Measurements from ENCODE around the gene SLC39A1. TPM values are rescaled to one million over a fixed set of nuclear protein-coding genes. Genes with fewer than 3 reads are reported as not detected.

Gene SLC39A1
- total and polyA plus RNA-seq, 9 of the 15 experiments (the other 6 are each of a cell fraction or from before 2014, with no cell fraction given) = 9.9 to 81.1 (median 62.7) TPM

DNA sequence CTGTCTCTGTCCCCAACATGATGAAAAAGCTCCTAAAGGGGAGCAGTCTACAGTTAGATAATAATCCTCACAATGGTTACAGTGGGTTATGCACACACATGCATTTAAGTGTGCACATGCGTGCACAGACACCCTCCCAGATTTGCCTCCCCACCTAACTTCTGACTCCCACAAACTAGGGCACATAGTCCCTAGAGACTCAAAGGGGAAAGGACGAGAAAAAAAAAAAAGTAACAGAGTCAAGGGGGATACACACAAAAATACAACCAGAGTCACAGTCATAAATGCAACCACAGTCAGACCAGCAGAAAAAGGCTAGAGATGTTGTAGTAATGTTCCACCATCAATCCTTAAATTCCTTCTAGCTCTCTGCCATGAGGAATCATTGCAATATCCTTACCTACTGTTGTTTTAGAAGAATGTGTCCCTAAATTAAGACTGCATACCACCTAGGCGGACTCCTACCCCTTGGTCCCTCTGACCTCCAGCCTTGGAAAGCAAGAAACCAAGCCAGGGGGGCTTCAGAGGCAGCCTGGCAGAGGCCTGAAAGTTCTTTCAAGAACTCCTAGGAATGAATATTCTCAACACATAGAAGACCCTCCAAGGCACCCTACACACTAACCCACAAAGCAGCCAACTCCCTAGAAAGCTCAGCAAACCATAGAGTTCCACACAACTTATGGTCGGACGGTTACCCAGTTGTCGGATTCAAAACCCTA, 6.2 kb downstream of the SLC39A1 start:
- Histone ChIP-seq H3K4me1 (replicated peaks in 1 of 2; ENCODE audit: control insufficient read depth in 2 of 2, insufficient read depth in 2 of 2, low read length in 2 of 2) (peaks cover 21 to 32% of the 10 kb centered on the region in 2 experiments), H3K4me3 (peak overlapping the region; percentile 94), H3K36me3 (ENCODE audit: control insufficient read depth, insufficient read depth, low read length) (peaks cover 49% of the 10 kb centered on the region), H2AFZ (ENCODE audit: low read depth, low read length) (peak overlapping the region; percentile 92; the same call in 1 of the 2 replicates), H3K27ac (ENCODE audit: extremely low read depth, low read depth, low read length) (peak overlapping the region; percentile 83; the same call in 2 of the 3 replicates), H3K79me2 (ENCODE audit: control insufficient read depth, insufficient read depth, low read length) (peaks cover 49% of the 10 kb centered on the region), H3K9me3 (replicated peaks; ENCODE audit: control insufficient read depth, insufficient read depth, low read depth, low read length) (no peaks in the 10 kb centered on the region), H3K9ac (ENCODE audit: insufficient read depth in 1 of 2, low read depth in 2 of 2, low read length in 2 of 2) (peak overlapping the region; percentile 83 to 94; a peak in 3 of 4 replicates), H3K9me1 (ENCODE audit: control insufficient read depth, insufficient read depth, low read length) (no peaks in the 10 kb centered on the region), H4K20me1 (replicated peaks; ENCODE audit: control insufficient read depth, insufficient read depth, low read length) (peaks cover 9% of the 10 kb centered on the region; the same call in 1 of the 2 replicates), H3K4me2 (ENCODE audit: insufficient read depth, low read length) (peak overlapping the region; percentile 90), H3K27me3 (ENCODE audit: control insufficient read depth in 2 of 2, insufficient read depth in 2 of 2, low read length in 2 of 2) (no peaks in the 10 kb centered on the region)
- intact Hi-C loops (cut with micrococcal nuclease) (no loop called here), in situ Hi-C loops (cut with MboI) (no loop called here)
- FAIRE-seq (peak; percentile 11), ATAC-seq (no peak), DNase-seq (ENCODE audit: extremely low read depth in 1 of 4, low spot score in 3 of 4) (no peak)
- ChIA-PET CTCF (ENCODE audit: low intra/inter-chr PET ratio) (no interaction called here), POLR2A (interaction anchor here (0.7 to 4.9 kb wide), 8 partner anchors 9 to 34 kb away, joined by 3 to 39 read pairs (median 5); partner anchors contain the start of genes CREB3L4, DENND4B, JTB and RPS27)
- BruUV-seq (replicated peaks) = no TSS peak
- WGBS (ENCODE audit: insufficient coverage, low coverage, missing lambda C conversion rate) = 11% methylated on average over 6 of the region's 6 CpGs
- TF ChIP-seq NR4A1 (CRISPR knock-in tag; IDR thresholded peaks at IDR 0.05) = no peak
- no peak for TF ChIP-seq NR4A1 (tag; IDR thresholded peaks at IDR 0.05)
- TF ChIP-seq KAT7 (CRISPR knock-in tag; IDR thresholded peaks at IDR 0.05; ENCODE audit: borderline replicate concordance) = 0 out of 2 replicates have a peak, but pooled peaks have one; percentile 10
- no peak for TF ChIP-seq ZC3H8 (IDR thresholded peaks at IDR 0.05)
- TF ChIP-seq, protein P1, sequence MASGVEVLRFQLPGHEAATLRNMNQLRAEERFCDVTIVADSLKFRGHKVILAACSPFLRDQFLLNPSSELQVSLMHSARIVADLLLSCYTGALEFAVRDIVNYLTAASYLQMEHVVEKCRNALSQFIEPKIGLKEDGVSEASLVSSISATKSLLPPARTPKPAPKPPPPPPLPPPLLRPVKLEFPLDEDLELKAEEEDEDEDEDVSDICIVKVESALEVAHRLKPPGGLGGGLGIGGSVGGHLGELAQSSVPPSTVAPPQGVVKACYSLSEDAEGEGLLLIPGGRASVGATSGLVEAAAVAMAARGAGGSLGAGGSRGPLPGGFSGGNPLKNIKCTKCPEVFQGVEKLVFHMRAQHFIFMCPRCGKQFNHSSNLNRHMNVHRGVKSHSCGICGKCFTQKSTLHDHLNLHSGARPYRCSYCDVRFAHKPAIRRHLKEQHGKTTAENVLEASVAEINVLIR (CRISPR knock-in tag; IDR thresholded peaks at IDR 0.05) = no peak
- TF ChIP-seq ARNT (IDR thresholded peaks at IDR 0.05) = no peak
- no peak for TF ChIP-seq ZNF41 (CRISPR knock-in tag; conservative IDR thresholded peaks at IDR 0.05)
- TF ChIP-seq ETV6 (IDR thresholded peaks at IDR 0.05; ENCODE audit: borderline replicate concordance in 1 of 2, low read depth in 2 of 2, low read length in 1 of 2) = no peak
- TF ChIP-seq ETV6 (CRISPR knock-in tag; IDR thresholded peaks at IDR 0.05; ENCODE audit: borderline replicate concordance) = no peak
- TF ChIP-seq ZFP36 (IDR thresholded peaks at IDR 0.05; ENCODE audit: low read depth, low read length, partially characterized antibody) = no peak
- TF ChIP-seq SRSF7 (optimal IDR thresholded peaks at IDR 0.05; ENCODE audit: low read depth, low read length) = no peak
- TF ChIP-seq, protein P2, sequence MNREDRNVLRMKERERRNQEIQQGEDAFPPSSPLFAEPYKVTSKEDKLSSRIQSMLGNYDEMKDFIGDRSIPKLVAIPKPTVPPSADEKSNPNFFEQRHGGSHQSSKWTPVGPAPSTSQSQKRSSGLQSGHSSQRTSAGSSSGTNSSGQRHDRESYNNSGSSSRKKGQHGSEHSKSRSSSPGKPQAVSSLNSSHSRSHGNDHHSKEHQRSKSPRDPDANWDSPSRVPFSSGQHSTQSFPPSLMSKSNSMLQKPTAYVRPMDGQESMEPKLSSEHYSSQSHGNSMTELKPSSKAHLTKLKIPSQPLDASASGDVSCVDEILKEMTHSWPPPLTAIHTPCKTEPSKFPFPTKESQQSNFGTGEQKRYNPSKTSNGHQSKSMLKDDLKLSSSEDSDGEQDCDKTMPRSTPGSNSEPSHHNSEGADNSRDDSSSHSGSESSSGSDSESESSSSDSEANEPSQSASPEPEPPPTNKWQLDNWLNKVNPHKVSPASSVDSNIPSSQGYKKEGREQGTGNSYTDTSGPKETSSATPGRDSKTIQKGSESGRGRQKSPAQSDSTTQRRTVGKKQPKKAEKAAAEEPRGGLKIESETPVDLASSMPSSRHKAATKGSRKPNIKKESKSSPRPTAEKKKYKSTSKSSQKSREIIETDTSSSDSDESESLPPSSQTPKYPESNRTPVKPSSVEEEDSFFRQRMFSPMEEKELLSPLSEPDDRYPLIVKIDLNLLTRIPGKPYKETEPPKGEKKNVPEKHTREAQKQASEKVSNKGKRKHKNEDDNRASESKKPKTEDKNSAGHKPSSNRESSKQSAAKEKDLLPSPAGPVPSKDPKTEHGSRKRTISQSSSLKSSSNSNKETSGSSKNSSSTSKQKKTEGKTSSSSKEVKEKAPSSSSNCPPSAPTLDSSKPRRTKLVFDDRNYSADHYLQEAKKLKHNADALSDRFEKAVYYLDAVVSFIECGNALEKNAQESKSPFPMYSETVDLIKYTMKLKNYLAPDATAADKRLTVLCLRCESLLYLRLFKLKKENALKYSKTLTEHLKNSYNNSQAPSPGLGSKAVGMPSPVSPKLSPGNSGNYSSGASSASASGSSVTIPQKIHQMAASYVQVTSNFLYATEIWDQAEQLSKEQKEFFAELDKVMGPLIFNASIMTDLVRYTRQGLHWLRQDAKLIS (CRISPR knock-in tag; IDR thresholded peaks at IDR 0.05) = 0 out of 2 replicates have a peak, but pooled peaks have one; percentile 1
- TF ChIP-seq, protein P3, sequence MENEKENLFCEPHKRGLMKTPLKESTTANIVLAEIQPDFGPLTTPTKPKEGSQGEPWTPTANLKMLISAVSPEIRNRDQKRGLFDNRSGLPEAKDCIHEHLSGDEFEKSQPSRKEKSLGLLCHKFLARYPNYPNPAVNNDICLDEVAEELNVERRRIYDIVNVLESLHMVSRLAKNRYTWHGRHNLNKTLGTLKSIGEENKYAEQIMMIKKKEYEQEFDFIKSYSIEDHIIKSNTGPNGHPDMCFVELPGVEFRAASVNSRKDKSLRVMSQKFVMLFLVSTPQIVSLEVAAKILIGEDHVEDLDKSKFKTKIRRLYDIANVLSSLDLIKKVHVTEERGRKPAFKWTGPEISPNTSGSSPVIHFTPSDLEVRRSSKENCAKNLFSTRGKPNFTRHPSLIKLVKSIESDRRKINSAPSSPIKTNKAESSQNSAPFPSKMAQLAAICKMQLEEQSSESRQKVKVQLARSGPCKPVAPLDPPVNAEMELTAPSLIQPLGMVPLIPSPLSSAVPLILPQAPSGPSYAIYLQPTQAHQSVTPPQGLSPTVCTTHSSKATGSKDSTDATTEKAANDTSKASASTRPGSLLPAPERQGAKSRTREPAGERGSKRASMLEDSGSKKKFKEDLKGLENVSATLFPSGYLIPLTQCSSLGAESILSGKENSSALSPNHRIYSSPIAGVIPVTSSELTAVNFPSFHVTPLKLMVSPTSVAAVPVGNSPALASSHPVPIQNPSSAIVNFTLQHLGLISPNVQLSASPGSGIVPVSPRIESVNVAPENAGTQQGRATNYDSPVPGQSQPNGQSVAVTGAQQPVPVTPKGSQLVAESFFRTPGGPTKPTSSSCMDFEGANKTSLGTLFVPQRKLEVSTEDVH (IDR thresholded peaks at IDR 0.05; ENCODE audit: low read depth, partially characterized antibody) = no peak
